ENCODE data around the gene CHST2.

CHST2 gene

GRCh38 chr3:143109861-143110260 lies 9.7 kb upstream of the CHST2 start:
- no peak for TF ChIP-seq CTCF (IDR thresholded peaks at IDR 0.05; ENCODE audit: low read depth, low read length, missing control alignments)
- no peak for DNase-seq (ENCODE audit: low read depth)
- in situ Hi-C loops (cut with HindIII; ENCODE audit: low sequenced_read_pairs), result no loop called here
- no peak overlapping the region for H3K4me3 ChIP-seq (ENCODE audit: low read depth, low read length)

GRCh38 chr3:143110371-143110770 lies 9.2 kb upstream of the CHST2 start:
- no peak overlapping the region for H3K4me3 ChIP-seq (ENCODE audit: low read depth, low read length)
- no peak for TF ChIP-seq CTCF (IDR thresholded peaks at IDR 0.05; ENCODE audit: low read depth, low read length, missing control alignments)
- no peak for DNase-seq (ENCODE audit: low read depth)
- in situ Hi-C loops (cut with HindIII; ENCODE audit: low sequenced_read_pairs), result no loop called here

- in situ Hi-C loops (cut with HindIII; ENCODE audit: low sequenced_read_pairs), result no loop called here
- H3K4me3 ChIP-seq (ENCODE audit: low read depth, low read length), result peak overlapping the region; percentile 79
- TF ChIP-seq CTCF (IDR thresholded peaks at IDR 0.05; ENCODE audit: low read depth, low read length, missing control alignments), result no peak
Measured at GRCh38 chr3:143118630-143119008, 952 bp upstream of the CHST2 start.

GRCh38 chr3:143119974-143120715 lies 574 bp downstream of the CHST2 start:
- DNase-seq (ENCODE audit: low read depth), result no peak
- peak; percentile 6 for TF ChIP-seq CTCF (IDR thresholded peaks at IDR 0.05; ENCODE audit: low read depth, low read length, missing control alignments)
- peak overlapping the region; percentile 79 for H3K4me3 ChIP-seq (ENCODE audit: low read depth, low read length)
- in situ Hi-C loops (cut with HindIII; ENCODE audit: low sequenced_read_pairs), result no loop called here

More at GRCh38 chr3:143118630-143119008, 952 bp upstream of the CHST2 start:
- no peak for DNase-seq (ENCODE audit: low read depth)

- TF ChIP-seq CTCF (IDR thresholded peaks at IDR 0.05; ENCODE audit: low read depth, low read length, missing control alignments), result no peak
- DNase-seq (ENCODE audit: low read depth), result no peak
- in situ Hi-C loops (cut with HindIII; ENCODE audit: low sequenced_read_pairs), result no loop called here
- peak overlapping the region; percentile 79 for H3K4me3 ChIP-seq (ENCODE audit: low read depth, low read length)
Measured at GRCh38 chr3:143120716-143121240, 1.2 kb downstream of the CHST2 start.

- peak overlapping the region; percentile 79 for H3K4me3 ChIP-seq (ENCODE audit: low read depth, low read length)
- TF ChIP-seq CTCF (IDR thresholded peaks at IDR 0.05; ENCODE audit: low read depth, low read length, missing control alignments), result peak; percentile 46
Measured at GRCh38 chr3:143121241-143122088, 1.9 kb downstream of the CHST2 start.

More at GRCh38 chr3:143121241-143122088, 1.9 kb downstream of the CHST2 start:
- in situ Hi-C loops (cut with HindIII; ENCODE audit: low sequenced_read_pairs), result no loop called here
- DNase-seq (ENCODE audit: low read depth), result no peak

Data from astrocyte of the cerebellum (primary cell).